HepG2 (cell line): ENCODE data around the gene THADA.

ENCODE experiments used
- WIZ ChIP-seq: sonication (generic); formaldehyde crosslinking; IDR thresholded peaks from 2 replicates; pipeline ENCODE4 v1.5.1; 2020; ENCODE audit warnings: mild to moderate bottlenecking, missing genetic modification reagents
- ZSCAN20 ChIP-seq: sonication (generic); formaldehyde crosslinking; IDR thresholded peaks from 2 replicates; pipeline ENCODE4 v1.4.0; 2020; ENCODE audit warnings: missing genetic modification reagents, mild to moderate bottlenecking, borderline replicate concordance

- TF ChIP-seq ZSCAN20 (CRISPR knock-in tag) = no peak
- TF ChIP-seq WIZ = no peak
Measured at GRCh38 chr2:43313642-43314017, 282.2 kb downstream of the THADA start.
